Stimulated activated CD8-positive, alpha-beta memory T cell treated with anti-CD3 and anti-CD28 coated beads, Interleukin-15, amount 100 ng/mL, for 48 hours (primary cell): ENCODE data around the gene FAM50A.

Experiments used
- DNase-seq, 2 donors: peaks; one replicate each; pipeline ENCODE4 v3.0.0-alpha.2; 2020; ENCODE audit warnings: low read depth in 2 of 2

Gene FAM50A

DNA sequence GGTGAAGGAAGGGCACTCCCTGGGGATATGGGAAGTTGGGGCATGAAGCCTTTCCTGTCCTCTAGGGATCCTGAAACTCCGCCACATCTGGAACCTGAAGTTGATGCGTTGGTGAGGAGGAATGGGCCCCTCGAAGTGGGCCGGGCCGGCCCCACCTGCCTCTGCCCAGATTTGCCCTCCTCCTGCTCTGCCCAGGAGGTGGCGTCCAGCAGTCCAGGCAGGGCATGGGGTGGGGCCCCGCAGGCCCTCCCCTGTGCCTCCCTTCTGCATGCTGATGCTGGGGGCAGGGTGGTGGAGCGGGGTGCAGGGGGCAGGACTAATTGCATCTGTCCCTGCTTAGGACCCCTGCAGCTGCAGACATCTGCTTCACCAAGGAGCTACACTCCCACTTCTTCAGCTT, 30.8 kb upstream of the FAM50A start:
- no peak for DNase-seq

DNA sequence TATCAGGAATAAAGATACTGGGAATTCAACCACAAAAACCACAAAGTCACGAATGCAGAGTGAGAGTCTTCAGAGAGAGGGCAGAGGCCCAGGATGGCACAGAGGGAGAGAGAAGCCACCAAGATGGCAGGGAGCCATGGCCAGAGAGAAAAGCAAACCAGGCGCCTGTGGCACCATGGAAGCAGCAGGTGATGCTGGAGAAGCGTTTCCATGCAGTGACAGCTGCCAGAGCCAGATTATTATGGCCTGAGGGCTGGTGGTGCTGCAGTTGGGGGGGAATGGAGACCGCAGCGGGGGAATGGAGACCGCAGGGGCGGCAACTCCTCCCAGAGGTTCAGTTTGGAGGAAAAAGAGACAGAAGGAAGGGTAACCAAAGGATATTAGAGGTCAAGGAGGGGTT, 26.8 kb upstream of the FAM50A start:
- no peak for DNase-seq

DNA sequence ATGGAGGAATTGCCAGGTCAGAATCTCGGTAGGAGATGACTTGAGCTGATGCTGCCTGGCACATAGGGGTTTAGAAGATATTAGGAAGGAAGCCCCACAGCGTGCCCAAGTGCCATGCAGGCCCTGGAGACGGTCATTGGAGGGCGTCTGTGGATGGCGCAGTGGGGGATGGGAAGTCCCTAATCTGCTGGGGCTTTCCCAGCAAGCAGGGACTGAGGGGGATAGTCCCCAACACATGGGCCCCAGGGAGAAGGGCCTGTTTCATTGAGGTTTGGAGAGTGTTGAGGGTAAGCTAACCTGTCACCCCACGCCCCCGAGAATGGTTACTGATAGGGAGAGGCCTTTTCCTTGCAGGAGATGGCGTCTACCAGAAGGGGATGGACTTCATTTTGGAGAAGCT, 24.8 kb upstream of the FAM50A start:
- DNase-seq: no peak

DNA sequence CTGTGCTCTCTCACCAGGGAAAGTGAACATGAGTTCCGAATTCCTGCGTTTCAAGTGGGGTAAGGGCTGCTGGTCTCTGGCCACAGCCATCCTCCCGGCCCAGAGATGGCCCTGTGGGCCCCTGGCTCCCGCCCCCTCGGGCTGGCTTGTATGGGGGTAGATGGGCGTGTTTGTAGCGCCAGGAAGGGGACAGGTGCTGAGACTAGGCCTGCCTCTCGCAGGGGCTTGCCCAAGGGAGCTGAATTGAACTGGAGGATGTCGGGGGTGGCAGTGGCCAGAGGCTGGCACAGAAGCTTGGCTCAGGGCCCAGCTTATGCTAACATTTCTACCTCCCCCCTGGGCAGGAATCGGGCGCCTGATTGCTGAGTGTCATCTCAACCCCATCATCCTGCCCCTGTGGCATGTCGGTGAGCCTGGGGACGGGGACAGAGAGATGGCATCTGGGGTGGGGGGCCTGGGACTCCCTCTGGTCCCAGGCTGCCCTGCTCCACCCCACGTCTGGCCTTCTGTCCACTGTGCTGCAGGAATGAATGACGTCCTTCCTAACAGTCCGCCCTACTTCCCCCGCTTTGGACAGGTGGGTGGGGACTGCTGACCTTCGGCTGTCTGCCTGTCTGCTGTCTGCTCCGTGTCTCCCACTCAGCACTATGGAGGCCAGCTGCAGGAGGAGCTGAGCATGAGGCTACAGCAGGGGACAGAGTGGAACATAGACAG, 24.1 kb upstream of the FAM50A start:
- DNase-seq: no peak

DNA sequence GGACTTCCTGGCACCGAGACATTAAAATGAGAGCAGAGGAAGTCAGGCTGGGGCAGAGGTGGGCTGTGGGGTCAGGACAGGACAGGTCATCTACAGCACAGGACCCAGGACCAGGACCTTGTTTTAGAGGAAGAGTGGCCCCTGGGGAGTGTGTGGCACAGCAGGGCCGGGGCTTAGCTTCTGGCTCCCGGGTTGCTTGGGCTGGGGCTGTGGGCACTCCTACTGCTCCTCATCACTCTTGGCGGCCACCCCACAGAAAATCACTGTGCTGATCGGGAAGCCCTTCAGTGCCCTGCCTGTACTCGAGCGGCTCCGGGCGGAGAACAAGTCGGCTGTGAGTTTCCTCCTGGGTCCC, 23.6 kb upstream of the FAM50A start:
- no peak for DNase-seq

DNA sequence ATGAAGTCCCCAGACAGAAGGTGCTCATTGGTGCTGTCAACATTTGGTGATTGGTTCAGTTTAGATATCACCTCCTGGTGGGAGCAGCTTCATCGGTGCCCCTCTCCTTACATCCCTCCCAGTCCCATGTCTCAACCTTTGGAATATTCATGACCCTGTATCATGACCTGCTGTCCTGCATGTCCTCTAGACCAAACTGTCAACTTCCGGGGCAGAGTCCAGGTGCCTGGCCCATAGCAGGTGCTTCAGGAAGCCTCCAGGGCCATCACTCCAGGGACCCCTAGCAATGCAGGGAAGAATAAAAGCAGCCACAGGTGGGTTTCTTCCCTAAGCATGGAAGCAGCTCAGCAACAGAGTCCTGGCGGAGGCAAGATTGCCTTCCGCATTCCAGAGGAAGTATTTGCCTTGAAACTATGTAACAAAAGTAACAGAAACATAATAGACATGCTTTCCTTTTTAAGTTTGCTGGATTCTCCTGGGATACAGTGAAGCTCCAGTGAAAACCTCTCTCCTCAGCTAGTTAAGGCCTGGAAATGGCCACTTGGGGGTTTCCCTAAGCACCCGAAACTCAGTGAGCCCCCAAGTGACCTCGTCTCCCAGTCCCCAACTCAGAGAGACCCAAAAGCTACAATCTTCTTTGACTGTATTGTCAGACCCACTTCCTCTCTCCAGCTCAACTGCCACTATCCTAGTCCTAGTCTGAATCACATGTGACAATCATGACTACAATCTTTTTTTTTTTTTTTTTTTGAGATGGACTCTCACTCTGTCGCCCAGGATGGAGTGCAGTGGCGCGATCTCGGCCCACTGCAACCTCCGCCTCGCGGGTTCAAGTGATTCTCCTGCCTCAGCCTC, 16.8 kb upstream of the FAM50A start:
- DNase-seq: no peak

DNA sequence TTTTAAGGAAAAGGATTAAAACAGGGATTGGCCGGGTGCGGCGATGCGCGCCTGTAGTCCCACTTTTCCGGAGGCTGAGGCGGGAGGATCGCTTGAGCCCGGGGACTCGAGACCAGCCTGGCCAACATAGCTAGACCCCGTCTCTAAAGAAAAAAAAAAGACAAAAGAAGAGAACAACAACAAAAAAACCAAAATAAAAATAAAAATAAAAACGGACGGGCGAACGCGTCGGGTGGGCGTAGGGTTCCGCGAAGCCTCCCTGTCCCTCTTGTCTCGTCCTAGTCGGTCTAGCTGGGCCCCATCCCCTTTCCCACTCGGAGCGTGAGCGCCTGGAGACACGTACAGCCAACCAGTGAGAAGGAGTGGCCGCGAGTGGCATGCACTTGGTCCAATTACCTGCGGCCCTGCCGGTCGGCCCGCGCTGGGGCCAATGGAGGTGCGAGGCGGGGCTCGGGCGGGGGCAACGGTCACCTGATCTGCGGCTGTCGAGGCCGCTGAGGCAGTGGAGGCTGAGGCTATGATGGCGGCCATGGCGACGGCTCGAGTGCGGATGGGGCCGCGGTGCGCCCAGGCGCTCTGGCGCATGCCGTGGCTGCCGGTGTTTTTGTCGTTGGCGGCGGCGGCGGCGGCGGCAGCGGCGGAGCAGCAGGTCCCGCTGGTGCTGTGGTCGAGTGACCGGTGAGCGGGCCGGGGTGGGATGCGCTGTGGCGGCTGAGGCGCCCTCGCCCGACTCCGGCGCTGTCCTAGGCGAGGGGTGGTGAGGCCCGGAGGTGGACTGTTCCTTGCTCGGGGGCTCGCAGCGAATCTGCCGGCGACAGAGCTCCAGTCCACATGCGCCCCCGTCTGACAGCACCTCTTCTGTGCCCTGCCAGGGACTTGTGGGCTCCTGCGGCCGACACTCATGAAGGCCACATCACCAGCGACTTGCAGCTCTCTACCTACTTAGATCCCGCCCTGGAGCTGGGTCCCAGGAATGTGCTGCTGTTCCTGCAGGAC, 15.5 kb upstream of the FAM50A start, which contains the start of gene ATP6AP1:
ATP6AP1 (plus strand) TSS at position 502 of the 996 bp plus-strand sequence; CDS start at position 518, 16 bp downstream.
- peak; percentile 83 to 86 for DNase-seq

DNA sequence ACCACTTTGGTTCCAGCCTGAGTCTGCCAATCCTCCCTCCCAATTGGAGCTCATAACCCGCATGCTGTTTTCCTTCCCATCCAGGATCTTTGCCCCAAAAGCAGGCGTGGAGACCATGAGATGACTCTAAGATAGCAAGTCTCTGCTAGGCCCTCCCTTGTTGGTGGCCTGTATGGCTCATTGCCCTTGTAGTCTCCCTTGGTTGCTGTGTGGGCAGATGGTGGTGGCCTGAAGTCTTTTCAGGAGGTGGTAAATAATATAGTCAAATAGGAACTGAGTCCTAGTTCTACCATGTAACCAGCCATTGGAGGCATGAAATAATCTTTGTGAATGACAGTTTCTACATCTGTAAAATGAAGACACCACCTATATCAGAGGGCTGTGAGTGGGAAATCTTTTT, 14.2 kb upstream of the FAM50A start:
- no peak for DNase-seq

DNA sequence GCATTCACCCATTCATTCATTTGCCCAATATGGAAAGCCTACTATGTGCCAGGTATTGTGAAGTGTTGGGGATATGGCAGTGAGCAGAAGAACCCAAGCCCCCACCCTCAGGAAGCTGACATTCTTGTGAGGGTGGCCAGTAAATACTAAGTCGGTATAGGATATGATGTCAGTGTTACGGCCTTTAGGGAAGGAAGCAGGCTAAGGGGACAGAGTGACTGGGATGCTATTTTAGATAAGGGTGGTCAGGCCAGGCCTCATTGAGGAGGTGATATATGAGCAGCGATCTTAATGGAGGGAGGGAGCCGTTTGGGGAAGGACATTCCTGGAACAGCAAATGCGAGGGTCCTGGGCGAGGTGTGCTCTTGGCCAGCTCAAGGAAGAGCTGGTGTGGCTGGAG, 13.5 kb upstream of the FAM50A start:
- DNase-seq: no peak

DNA sequence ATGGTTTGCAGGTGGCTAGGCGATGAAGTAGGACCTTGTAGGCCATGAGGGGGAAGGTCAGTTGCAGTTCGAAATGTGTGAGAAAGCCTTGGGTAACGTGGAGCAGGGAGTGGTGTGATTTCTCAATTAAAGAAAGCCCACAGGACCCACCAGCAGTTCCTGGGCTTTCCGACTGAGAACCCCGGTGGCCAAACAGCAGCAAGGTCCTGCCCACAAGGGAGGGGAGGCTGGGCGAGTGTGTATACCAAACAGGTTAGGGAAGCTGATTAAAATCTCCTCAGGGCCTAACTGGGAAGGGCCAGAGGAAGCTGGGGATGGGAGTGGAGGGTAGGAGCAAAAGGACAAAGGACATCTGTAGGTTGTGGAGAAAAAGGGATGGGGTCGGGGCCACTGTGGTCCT, 13.0 kb upstream of the FAM50A start:
- DNase-seq: no peak

DNA sequence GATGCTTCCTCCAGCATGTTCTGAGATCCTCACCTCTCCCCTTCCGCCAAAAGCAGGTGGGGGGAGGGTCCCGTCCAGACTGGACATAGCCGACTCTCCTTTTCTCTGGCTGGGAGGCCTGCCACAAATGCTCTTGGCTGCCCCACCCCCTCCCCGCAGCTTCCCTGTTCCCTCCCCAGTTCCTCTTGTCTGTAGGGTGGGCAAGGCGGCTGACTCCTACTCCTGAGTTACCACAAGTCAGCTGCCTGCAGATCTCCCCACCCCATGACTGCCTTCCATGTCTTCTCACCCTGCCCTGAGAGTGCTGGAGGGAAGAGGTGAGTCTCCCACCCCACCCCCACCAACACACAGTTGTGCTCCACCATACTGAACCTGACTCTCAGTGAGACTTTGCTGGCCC, 12.6 kb upstream of the FAM50A start:
- DNase-seq: no peak

DNA sequence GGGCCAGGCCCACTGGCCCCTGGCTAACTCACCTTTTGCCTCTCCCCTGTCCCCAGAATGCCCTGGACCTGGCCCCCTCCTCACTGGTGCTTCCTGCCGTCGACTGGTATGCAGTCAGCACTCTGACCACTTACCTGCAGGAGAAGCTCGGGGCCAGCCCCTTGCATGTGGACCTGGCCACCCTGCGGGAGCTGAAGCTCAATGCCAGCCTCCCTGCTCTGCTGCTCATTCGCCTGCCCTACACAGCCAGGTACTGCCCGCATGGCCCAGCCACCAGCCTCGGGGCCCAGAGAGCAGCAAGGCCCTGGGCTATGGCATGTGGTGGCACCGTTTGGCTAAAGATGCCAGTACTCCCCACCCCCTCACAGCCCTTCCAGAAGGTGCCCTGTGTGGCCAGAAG, 11.7 kb upstream of the FAM50A start:
- DNase-seq: no peak

DNA sequence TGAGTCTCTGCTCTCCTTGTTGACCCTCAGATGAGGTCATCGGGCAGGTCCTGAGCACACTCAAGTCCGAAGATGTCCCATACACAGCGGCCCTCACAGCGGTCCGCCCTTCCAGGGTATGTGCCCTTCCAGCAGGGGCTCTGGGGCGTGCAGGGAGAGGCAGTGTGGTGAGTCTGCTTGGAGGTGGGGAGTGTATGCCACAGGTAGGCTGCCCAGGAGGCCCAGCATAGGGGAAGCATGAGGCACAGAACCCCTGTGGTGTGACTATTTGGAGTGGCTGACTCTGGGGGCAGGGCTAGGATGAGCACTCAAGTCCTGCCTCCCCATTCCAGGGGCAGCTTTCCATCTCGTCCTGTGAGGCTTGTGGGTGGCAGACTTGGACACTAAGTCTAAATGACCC, 10.3 kb upstream of the FAM50A start:
- no peak for DNase-seq

DNA sequence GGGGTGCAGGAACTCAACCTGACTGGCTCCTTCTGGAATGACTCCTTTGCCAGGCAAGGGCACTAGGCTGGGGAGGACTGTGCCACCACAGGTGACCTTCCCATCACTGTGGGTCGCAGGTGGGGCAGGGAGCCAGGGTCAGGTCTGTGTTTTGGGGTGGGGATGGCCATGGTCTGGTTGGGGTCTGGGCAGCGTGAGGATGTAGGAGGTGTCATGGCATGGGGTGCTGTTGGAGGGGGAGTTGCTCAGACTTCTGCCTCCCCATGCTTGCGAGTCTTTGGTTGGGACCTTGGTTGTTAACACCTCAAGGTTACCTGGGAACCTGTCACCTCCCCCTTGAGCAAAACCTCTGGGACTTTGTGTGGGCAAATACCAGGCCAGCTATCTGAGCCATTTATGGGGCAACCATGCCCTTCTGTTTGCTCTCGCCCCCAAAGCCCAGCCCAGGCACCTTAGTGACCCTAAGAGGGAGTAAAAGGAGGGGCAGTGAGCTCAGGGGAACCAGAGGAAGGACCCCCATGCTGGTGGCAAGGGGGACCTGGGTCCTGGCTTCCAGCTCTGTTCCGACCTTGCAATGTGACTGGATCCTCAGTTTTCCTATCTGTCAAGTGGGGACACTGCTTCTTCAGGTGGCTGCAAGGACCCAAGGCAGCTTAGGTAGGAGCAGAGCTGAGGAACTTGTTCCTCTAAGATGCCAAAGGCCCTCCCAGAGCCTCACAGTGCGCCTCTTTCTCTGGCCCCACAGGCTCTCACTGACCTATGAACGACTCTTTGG, 9.4 kb upstream of the FAM50A start:
- no peak for DNase-seq

DNA sequence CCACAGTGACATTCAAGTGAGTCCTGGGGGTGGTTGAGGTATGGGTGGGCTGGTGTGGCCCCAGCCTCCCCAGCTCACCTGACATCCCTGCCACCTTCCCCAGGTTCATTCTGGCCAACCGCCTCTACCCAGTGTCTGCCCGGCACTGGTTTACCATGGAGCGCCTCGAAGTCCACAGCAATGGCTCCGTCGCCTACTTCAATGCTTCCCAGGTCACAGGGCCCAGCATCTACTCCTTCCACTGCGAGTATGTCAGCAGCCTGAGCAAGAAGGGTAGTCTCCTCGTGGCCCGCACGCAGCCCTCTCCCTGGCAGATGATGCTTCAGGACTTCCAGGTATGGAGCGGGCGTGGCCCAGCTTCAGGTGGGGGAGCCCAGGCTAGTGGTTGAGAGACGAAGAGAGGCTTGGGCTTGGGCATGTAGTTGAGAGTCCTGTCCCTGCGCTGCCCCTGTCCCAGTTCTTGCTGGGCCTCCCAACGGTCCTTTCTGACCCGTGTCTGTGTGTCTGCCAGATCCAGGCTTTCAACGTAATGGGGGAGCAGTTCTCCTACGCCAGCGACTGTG, 8.7 kb upstream of the FAM50A start:
- no peak for DNase-seq

DNA sequence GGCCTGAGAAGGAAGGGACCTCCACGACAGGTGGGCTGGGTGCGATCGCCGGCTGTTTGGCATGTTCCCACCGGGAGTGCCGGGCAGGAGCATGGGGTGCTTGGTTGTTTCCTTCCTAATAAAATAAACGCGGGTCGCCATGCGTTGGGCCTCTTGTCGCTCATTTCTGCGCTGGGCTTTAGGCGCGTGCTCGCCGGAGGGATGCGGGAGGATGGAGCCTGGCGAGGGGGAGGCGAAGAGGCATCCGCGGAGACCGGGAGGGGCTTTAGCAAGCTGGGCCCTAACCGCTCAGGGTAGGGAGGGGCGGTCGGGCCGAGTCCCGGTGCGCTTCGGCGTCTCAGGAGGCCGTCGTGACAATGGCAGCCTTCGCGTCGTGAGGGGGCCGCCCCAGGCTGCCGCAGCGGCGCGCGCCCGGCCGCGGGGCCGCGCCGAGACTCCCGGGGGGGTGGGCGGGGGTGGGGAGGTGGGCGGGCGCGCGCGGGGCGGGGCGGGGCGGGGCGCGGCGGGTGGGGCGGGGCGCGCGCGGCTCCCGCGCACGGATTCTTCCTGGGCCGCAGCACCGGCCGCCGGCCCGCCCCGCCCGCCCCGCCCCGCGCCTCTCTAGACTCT, 7.5 kb upstream of the FAM50A start:
- no peak for DNase-seq

DNA sequence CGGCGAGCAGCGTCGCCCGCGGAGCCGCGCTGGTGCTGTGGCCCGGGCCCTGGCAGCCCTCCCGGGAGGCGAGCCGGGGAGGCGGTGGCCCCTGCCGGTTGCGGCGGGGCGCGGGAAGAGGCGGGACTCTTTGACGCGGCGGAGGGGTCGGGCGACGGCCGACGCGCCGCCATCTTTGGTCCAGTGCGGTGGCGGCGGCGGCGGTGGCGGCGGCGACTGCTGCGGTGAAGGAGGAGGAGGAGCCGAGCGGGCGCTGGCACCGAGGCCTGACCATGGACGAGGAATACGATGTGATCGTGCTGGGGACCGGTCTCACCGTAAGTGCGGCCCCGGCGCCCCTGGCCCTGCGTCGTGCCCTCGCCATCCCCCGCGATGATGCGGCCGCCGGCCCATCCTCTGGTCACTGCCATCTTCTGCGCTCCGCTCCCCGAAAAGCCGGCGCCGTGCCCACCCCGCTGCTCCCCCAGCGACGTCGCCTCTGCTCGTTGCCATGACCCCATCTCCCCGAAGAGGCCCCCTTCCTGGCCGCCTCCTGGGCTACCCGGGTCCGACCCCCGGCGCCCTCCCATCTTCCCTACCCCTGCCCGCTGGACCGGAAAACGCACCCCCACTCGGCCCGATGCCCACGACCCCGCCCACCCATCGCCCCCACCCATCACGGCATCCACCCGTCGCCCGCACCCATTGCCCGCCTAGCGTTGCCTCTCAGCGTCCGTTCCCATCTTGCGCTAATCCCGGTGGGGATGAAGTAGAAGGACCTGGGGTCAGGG, 6.8 kb upstream of the FAM50A start, which contains the start of gene GDI1:
GDI1 (plus strand) TSS at position 172 of the 770 bp plus-strand sequence; CDS start at position 273, 101 bp downstream.
- no peak for DNase-seq

DNA sequence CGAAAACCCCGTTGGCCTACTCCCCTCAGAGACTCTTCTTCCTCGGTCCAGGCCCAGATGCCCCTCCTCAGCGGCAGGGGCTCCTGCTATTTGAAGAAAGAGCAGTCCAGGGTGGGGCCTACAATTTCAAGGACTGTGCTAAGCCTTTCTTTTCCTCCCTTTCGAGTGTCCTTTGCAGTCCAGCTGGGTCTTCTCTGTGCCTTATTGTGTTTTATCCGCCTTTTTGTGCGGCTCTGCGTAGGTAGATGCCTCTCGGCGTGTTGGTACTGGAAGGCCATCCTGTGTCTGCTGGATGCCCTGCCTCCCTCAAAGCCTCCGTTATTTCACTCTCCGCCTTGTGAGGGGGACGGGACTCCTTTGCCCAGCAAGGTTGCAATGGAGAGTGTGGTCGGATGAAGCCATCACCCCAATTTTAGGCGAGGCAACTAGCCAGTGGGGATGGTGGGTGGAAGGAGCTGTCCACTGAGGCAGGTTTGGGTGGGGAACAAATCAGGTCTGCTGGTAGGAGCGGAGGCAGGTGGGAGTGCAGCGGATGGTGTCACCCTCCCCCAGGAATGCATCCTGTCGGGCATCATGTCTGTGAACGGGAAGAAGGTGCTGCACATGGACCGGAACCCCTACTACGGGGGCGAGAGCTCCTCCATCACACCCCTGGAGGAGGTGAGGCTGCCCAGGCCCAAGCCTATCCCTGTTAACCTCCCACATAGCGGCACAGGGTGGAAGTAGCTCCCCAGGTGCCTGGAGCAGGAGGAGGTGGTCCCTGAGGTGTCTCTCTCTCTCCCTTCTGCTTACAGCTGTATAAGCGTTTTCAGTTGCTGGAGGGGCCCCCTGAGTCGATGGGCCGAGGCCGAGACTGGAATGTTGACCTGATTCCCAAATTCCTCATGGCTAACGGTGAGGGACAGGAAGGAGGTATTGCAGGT, 5.7 kb upstream of the FAM50A start:
- no peak for DNase-seq

DNA sequence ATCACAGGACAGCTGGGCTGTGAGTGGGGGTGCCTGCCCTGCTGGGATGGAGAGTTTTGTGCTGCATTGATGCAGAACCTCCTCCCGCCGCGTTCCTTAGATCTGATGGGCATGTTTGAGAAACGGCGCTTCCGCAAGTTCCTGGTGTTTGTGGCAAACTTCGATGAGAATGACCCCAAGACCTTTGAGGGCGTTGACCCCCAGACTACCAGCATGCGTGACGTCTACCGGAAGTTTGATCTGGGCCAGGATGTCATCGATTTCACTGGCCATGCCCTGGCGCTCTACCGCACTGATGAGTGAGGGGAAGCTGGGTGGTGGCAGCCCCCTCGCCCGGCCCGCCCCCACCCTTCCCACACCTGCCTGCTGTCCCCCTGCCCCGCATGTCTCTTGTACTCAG, 4.1 kb upstream of the FAM50A start:
- no peak for DNase-seq
